ENCODE data around the gene ABL1. TPM values are rescaled to one million over a fixed set of nuclear protein-coding genes. Genes with fewer than 3 reads are reported as not detected.

Gene ABL1
- total and polyA plus RNA-seq, 4 donors: 23.3 to 60.0 (median 37.7) TPM

DNA sequence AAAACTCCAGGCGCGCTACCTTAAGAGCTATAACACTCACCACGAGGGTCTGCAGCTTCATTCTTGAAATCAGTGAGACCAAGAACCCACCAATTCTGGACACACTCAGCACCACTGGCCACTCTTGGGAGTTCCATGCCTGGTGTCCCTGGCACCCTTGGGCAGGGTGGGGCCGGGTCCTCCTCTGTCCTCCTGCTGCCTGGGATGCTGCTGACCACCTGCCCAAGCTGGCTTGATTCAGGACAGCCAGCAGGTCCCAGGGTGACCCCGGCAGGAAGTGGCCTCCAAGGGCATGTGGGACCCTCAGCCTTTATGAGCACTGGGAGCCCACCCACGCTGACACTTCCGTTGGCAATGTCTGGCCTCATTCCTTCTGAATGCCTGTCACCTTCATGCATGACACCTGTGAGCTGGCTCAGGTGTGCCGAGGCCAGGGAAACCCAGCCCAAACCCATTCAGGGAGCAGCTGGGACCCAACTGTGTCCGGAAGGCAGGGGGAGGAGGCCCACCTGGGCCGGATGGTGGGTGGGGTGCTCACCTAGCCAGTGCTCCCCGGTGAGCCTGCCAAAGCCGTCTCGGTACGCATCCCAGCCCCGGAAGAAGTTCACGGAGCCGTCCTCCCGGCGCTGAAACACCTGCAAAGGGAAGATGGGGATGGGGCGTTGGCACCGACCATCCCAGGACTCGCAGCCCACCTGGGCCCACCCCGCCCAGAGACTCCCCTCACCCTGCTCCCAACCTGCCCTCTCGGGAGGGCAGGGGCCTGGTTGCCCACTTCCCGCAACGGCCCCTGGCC, 76.4 kb downstream of the ABL1 start:
- ATAC-seq (ENCODE audit: insufficient read depth, low FRiP score) (no peak), DNase-seq (no peak)
- no peak overlapping the region for H3K9ac ChIP-seq (ENCODE audit: insufficient read depth in 1 of 2, low read length in 2 of 2)
- no peaks in the 10 kb centered on the region for H3K9me3 ChIP-seq (ENCODE audit: control insufficient read depth in 4 of 4, insufficient read depth in 3 of 4, low read length in 3 of 4)
- H3K27me3 ChIP-seq (ENCODE audit: control insufficient read depth in 3 of 3, insufficient read depth in 3 of 3, low read length in 2 of 3): peaks cover 0 to 14% (median 0%) of the 10 kb centered on the region in 3 donors
- 87 to 94% methylated on average over 26 of the region's 26 CpGs for WGBS, 2 donors
- no peak overlapping the region for H3K4me3 ChIP-seq
- no peaks in the 10 kb centered on the region for H3K36me3 ChIP-seq (ENCODE audit: control insufficient read depth in 4 of 4, insufficient read depth in 4 of 4, low read length in 4 of 4)
- TF ChIP-seq, protein P1, sequence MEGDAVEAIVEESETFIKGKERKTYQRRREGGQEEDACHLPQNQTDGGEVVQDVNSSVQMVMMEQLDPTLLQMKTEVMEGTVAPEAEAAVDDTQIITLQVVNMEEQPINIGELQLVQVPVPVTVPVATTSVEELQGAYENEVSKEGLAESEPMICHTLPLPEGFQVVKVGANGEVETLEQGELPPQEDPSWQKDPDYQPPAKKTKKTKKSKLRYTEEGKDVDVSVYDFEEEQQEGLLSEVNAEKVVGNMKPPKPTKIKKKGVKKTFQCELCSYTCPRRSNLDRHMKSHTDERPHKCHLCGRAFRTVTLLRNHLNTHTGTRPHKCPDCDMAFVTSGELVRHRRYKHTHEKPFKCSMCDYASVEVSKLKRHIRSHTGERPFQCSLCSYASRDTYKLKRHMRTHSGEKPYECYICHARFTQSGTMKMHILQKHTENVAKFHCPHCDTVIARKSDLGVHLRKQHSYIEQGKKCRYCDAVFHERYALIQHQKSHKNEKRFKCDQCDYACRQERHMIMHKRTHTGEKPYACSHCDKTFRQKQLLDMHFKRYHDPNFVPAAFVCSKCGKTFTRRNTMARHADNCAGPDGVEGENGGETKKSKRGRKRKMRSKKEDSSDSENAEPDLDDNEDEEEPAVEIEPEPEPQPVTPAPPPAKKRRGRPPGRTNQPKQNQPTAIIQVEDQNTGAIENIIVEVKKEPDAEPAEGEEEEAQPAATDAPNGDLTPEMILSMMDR (IDR thresholded peaks at IDR 0.05; ENCODE audit: control extremely low read depth, extremely low read depth): no peak
- H3K27ac ChIP-seq (ENCODE audit: low read depth in 1 of 2, low read length in 1 of 2): no peak overlapping the region
- H3K4me1 ChIP-seq (ENCODE audit: control insufficient read depth in 5 of 5, insufficient read depth in 5 of 5, low read length in 5 of 5): no peaks in the 10 kb centered on the region

DNA sequence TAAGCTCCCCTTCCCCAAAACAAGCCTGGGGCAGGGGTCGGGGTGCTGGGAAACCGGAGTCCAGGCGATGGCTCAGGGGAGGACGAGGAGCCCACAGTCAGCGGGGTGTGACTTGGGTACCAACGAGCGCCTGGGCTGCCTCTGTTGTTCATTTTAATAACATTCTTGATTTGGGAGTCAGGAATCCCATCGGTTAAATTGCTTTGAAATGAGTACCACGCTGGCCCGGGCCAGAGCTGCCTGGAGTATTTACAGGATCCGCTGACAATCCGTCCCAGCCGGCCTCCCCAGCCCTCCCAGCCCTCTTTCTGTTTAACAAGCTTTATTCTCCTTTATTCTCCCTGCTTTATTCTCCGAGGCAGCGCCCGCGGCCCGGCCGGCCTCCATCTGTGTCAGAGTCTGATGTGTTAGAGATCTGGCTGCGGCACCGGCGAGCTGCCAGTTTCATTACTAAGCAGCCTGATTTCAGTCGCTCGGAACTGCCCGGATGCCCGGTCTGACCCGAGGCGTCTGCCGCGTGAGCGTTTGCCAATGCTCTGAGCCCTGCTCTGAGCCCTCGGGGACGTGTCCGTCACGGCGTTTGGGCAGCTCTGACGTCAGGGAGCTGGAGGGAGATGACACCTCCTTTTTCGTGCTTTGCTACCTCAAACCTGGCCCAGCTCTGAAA, 78.0 kb downstream of the ABL1 start:
- Histone ChIP-seq H3K9me3 (ENCODE audit: control insufficient read depth in 4 of 4, insufficient read depth in 3 of 4, low read length in 3 of 4) (no peaks in the 10 kb centered on the region), H3K9ac (ENCODE audit: insufficient read depth in 1 of 2, low read length in 2 of 2) (no peak overlapping the region), H3K4me1 (ENCODE audit: control insufficient read depth in 5 of 5, insufficient read depth in 5 of 5, low read length in 5 of 5) (no peaks in the 10 kb centered on the region), H3K4me3 (no peak overlapping the region), H3K36me3 (ENCODE audit: control insufficient read depth in 4 of 4, insufficient read depth in 4 of 4, low read length in 4 of 4) (no peaks in the 10 kb centered on the region), H3K27ac (ENCODE audit: low read depth in 1 of 2, low read length in 1 of 2) (no peak overlapping the region), H3K27me3 (ENCODE audit: control insufficient read depth in 3 of 3, insufficient read depth in 3 of 3, low read length in 2 of 3) (peaks cover 0 to 16% (median 0%) of the 10 kb centered on the region in 3 donors)
- TF ChIP-seq, protein P1 (IDR thresholded peaks at IDR 0.05; ENCODE audit: control extremely low read depth, extremely low read depth): no peak
- 55 to 73% methylated on average over 38 of the region's 38 CpGs for WGBS, 2 donors
- ATAC-seq (ENCODE audit: insufficient read depth, low FRiP score) (no peak), DNase-seq (peak; percentile 45 to 74 (median 54))

DNA sequence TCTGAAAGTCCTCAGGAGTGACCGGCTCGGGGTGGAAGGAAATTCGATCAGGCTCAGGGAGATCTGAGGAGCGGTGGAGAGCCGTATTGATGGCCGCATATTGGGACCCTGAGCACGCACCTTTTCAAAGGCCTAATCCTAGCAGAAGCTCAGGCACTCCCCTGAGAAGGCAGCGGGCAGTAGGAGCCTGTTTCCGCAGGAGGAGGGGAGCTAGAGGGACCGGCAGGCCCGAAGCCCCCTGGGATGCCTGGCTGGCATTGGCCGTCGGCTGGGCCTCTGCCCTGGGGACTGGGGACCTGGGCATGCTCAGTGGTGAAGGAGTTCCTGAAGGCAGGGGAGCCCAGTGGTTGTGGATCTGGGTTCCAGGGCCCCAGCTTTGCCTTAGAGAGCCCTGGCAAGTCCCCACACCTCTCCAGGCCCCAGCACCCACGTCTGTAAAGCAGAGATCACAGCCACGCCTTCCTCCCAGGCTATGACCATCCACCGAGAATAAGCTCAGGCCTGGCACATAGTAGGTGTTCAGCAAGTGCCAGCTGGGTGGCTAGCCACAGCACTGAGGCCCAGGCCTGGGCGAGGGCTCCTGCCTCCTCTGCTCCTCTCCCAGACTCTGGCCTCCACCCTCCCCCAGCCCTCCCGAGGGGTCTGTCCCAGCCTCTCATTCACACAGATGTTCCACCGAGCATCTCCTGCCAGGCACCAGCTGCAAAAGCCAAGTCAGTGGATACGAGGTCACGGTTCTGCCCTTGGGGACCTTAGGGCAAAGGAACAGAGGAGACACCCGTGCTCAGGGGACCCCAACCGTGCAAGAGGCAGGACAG, 78.8 kb downstream of the ABL1 start:
- H3K27ac ChIP-seq (ENCODE audit: low read depth in 1 of 2, low read length in 1 of 2): no peak overlapping the region
- H3K9me3 ChIP-seq (ENCODE audit: control insufficient read depth in 4 of 4, insufficient read depth in 3 of 4, low read length in 3 of 4): no peaks in the 10 kb centered on the region
- ATAC-seq (ENCODE audit: insufficient read depth, low FRiP score) (no peak), DNase-seq (no peak)
- TF ChIP-seq, protein P1 (IDR thresholded peaks at IDR 0.05; ENCODE audit: control extremely low read depth, extremely low read depth): no peak
- no peaks in the 10 kb centered on the region for H3K36me3 ChIP-seq (ENCODE audit: control insufficient read depth in 4 of 4, insufficient read depth in 4 of 4, low read length in 4 of 4)
- H3K9ac ChIP-seq (ENCODE audit: insufficient read depth in 1 of 2, low read length in 2 of 2): no peak overlapping the region
- peaks cover 0 to 22% (median 0%) of the 10 kb centered on the region in 3 donors for H3K27me3 ChIP-seq (ENCODE audit: control insufficient read depth in 3 of 3, insufficient read depth in 3 of 3, low read length in 2 of 3)
- 65 to 78% methylated on average over 21 to 23 of the region's 23 CpGs for WGBS, 2 donors
- no peak overlapping the region for H3K4me3 ChIP-seq
- no peaks in the 10 kb centered on the region for H3K4me1 ChIP-seq (ENCODE audit: control insufficient read depth in 5 of 5, insufficient read depth in 5 of 5, low read length in 5 of 5)

Data from lung (tissue), 12 donors.